WTC11 (cell line): Measurements from ENCODE around the gene CNPY4. TPM values are rescaled to one million over a fixed set of nuclear protein-coding genes. Genes with fewer than 3 reads are reported as not detected.

Experiments used
- ATAC-seq: fragments of 200-7000 bp; cut with Tn5 transposase; 2 replicates; pipeline ENCODE4 v1.10.0; 2021; ENCODE audit warnings: mild to moderate bottlenecking, moderate library complexity
- CTCF ChIA-PET: fragments of 300-600 bp; sonication (Branson Sonifier 250); formaldehyde crosslinking; loops from one replicate; lab custom pipeline; 2021; ENCODE audit warnings: antibody characterized with exemption; lab: Charles Lee
- POLR2A ChIA-PET: fragments of 350-600 bp; sonication (Branson Sonifier 250); formaldehyde crosslinking; loops from one replicate; lab custom pipeline; 2021; ENCODE audit warnings: antibody characterized with exemption; lab: Charles Lee
- DNase-seq: peaks from one replicate; pipeline ENCODE4 v3.0.0; 2021; ENCODE audit warnings: low spot score
- H3K27ac Mint-ChIP-seq: 2 replicates; pipeline ENCODE4 v1.8.0; 2021; ENCODE audit warnings: mixed read lengths
- H3K27me3 Mint-ChIP-seq: 2 replicates; pipeline ENCODE4 v1.8.0; 2021; ENCODE audit warnings: low read depth, mild to moderate bottlenecking, moderate library complexity, mixed read lengths
- H3K36me3 Mint-ChIP-seq: 2 replicates; pipeline ENCODE4 v1.8.0; 2021; ENCODE audit warnings: mixed read lengths
- H3K4me1 Mint-ChIP-seq: 2 replicates; pipeline ENCODE4 v1.8.0; 2022; ENCODE audit warnings: mixed read lengths
- H3K4me3 Mint-ChIP-seq: 2 replicates; pipeline ENCODE4 v1.8.0; 2021; ENCODE audit warnings: mild to moderate bottlenecking, moderate library complexity, mixed read lengths
- H3K9me3 Mint-ChIP-seq: 2 replicates; pipeline ENCODE4 v1.8.0; 2021; ENCODE audit warnings: mixed read lengths
- ATF2 ChIP-seq: sonication (generic); formaldehyde crosslinking; IDR thresholded peaks from 2 replicates; pipeline ENCODE4 v1.8.1; 2022; ENCODE audit warnings: low read depth, missing genetic modification reagents, borderline replicate concordance
- CBFB ChIP-seq: sonication (generic); formaldehyde crosslinking; IDR thresholded peaks from 2 replicates; pipeline ENCODE4 v1.8.1; 2022; ENCODE audit warnings: mild to moderate bottlenecking, low read depth, missing genetic modification reagents
- CREB1 ChIP-seq: sonication (generic); formaldehyde crosslinking; IDR thresholded peaks from 2 replicates; pipeline ENCODE4 v1.8.0; 2023; ENCODE audit warnings: mild to moderate bottlenecking, missing genetic modification reagents
- E2F1 ChIP-seq: sonication (generic); formaldehyde crosslinking; IDR thresholded peaks from 2 replicates; pipeline ENCODE4 v1.8.0; 2022; ENCODE audit warnings: mild to moderate bottlenecking, missing genetic modification reagents
- E2F5 ChIP-seq: sonication (generic); formaldehyde crosslinking; IDR thresholded peaks from 2 replicates; pipeline ENCODE4 v1.8.1; 2022; ENCODE audit warnings: mild to moderate bottlenecking, moderate library complexity, missing genetic modification reagents
- ESRRA ChIP-seq: sonication (generic); formaldehyde crosslinking; IDR thresholded peaks from 2 replicates; pipeline ENCODE4 v1.8.1; 2022; ENCODE audit warnings: mild to moderate bottlenecking, missing genetic modification reagents, borderline replicate concordance
- FOXJ3 ChIP-seq: sonication (generic); formaldehyde crosslinking; IDR thresholded peaks from 2 replicates; pipeline ENCODE4 v1.9.0; 2021; ENCODE audit warnings: missing genetic modification reagents, mild to moderate bottlenecking, borderline replicate concordance
- HMGA2 ChIP-seq: fragments of 250-450 bp; sonication (Bioruptor Pico); IDR thresholded peaks from 2 replicates; pipeline ENCODE4 v1.4.0; 2021; ENCODE audit warnings: mild to moderate bottlenecking, moderate library complexity
- IRF1 ChIP-seq: sonication (generic); formaldehyde crosslinking; IDR thresholded peaks from 2 replicates; pipeline ENCODE4 v1.8.0; 2023; ENCODE audit warnings: missing genetic modification reagents
- MAX ChIP-seq: sonication (generic); formaldehyde crosslinking; IDR thresholded peaks from 2 replicates; pipeline ENCODE4 v1.8.0; 2022; ENCODE audit warnings: mild to moderate bottlenecking, missing genetic modification reagents
- NFATC4 ChIP-seq: fragments of 250-450 bp; sonication (Bioruptor Pico); IDR thresholded peaks from 2 replicates; pipeline ENCODE4 v1.9.0; 2021; ENCODE audit warnings: mild to moderate bottlenecking
- NFYB ChIP-seq: sonication (generic); formaldehyde crosslinking; conservative IDR thresholded peaks from 2 replicates; pipeline ENCODE4 v1.8.0; 2022; ENCODE audit warnings: low read depth, missing genetic modification reagents
- NR2C2 ChIP-seq: sonication (generic); formaldehyde crosslinking; IDR thresholded peaks from 2 replicates; pipeline ENCODE4 v1.8.0; 2022; ENCODE audit warnings: mild to moderate bottlenecking, missing genetic modification reagents
- NR3C1 ChIP-seq: sonication (generic); formaldehyde crosslinking; conservative IDR thresholded peaks from 2 replicates; pipeline ENCODE4 v1.8.1; 2023; ENCODE audit warnings: low read depth, mild to moderate bottlenecking, missing genetic modification reagents
- PRRX2 ChIP-seq: fragments of 250-450 bp; sonication (Bioruptor Pico); IDR thresholded peaks from 2 replicates; pipeline ENCODE4 v1.8.0; 2021; ENCODE audit warnings: mild to moderate bottlenecking
- RELA ChIP-seq: sonication (generic); formaldehyde crosslinking; IDR thresholded peaks from 2 replicates; pipeline ENCODE4 v1.8.1; 2022; ENCODE audit warnings: missing genetic modification reagents, mild to moderate bottlenecking, borderline replicate concordance
- SP1 ChIP-seq: sonication (generic); formaldehyde crosslinking; conservative IDR thresholded peaks from 2 replicates; pipeline ENCODE4 v1.8.1; 2022; ENCODE audit warnings: missing genetic modification reagents
- TEAD1 ChIP-seq: sonication (generic); formaldehyde crosslinking; IDR thresholded peaks from 2 replicates; pipeline ENCODE4 v1.8.0; 2022; ENCODE audit warnings: mild to moderate bottlenecking, missing genetic modification reagents
- ZBTB43 ChIP-seq: sonication (generic); formaldehyde crosslinking; IDR thresholded peaks from 2 replicates; pipeline ENCODE4 v1.8.1; 2023; ENCODE audit warnings: mild to moderate bottlenecking, missing genetic modification reagents
- ZNF263 ChIP-seq: sonication (generic); formaldehyde crosslinking; IDR thresholded peaks from 2 replicates; pipeline ENCODE4 v1.8.1; 2022; ENCODE audit warnings: low read depth, mild to moderate bottlenecking, moderate library complexity, missing genetic modification reagents
- ZNF317 ChIP-seq: sonication (generic); formaldehyde crosslinking; IDR thresholded peaks from 2 replicates; pipeline ENCODE4 v1.8.1; 2023; ENCODE audit warnings: low read depth, mild to moderate bottlenecking, moderate library complexity, missing genetic modification reagents, borderline replicate concordance
- ZNF416 ChIP-seq: fragments of 250-450 bp; sonication (Bioruptor Pico); IDR thresholded peaks from 2 replicates; pipeline ENCODE4 v1.9.0; 2021; ENCODE audit warnings: mild to moderate bottlenecking, inconsistent platforms
- ZNF423 ChIP-seq: fragments of 250-450 bp; sonication (Bioruptor Pico); IDR thresholded peaks from 2 replicates; pipeline ENCODE4 v2.1.2; 2022; ENCODE audit warnings: mild to moderate bottlenecking, moderate library complexity
- total RNA-seq: library from RNA; stranded (reverse); gene quantifications from 3 replicates; pipeline ENCODE4 v1.2.3, GENCODE V29; 2021
- TF ChIP-seq, protein P1 (sequence below): sonication (generic); formaldehyde crosslinking; IDR thresholded peaks from 2 replicates; pipeline ENCODE4 v1.8.1; 2023; ENCODE audit warnings: mild to moderate bottlenecking, missing genetic modification reagents, borderline replicate concordance
- TF ChIP-seq, protein P2 (sequence below): sonication (generic); formaldehyde crosslinking; IDR thresholded peaks from 2 replicates; pipeline ENCODE4 v1.8.1; 2023; ENCODE audit warnings: mild to moderate bottlenecking, missing genetic modification reagents, moderate library complexity

Gene CNPY4
- total RNA-seq, 1 experiment from 2014 or later, result 15.1 TPM

DNA sequence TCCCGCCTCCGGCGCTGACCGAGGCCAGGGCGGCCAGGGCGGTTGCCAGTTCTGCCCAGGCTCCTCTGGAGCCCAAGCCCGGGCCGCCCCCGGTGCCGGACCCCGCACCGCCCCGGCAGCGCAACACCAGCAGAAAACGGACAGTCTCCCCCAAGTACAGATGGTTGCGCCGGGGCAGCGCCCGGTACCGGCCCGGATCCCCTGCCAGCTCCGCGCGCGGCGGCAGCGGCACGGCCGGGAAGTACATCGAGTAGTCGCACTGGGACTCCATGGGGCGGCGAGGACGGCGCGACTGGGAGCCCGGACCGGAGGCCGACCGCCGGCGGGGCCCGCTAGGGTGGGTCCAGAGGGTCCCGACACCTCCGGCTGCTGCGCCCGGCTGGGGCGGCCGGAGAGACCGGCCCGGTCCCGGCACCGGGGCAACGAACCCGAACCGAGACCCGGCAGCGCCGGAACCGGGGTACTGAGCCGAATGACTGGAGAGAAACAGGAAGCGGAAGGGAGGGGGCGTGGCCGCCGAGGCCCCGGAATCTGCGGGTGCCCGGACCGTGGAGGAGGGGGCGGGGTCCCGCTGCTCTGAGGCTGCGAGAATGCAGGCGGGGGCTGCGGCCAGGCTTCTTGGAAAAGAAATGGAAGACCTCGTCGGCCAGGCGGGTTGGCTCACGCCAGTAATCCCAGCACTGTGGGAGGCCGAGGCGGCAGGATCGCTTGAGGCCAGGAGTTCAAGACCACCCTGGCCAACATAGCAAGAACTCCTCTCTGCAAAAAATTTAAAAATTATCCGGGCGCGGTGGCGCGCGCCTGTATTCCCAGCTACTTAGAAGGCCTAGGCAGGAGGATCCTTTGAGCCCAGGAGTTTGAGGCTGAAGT is 39.0 kb downstream of the CNPY4 start, which contains the start of gene TRAPPC14 (continued):
- TF ChIP-seq NFYB (CRISPR knock-in tag), result no peak
- no peak; the same call in 1 of the 2 replicates for TF ChIP-seq RELA (CRISPR knock-in tag)
- TF ChIP-seq TEAD1, result peak; percentile 80; the same call in 1 of the 2 replicates
- TF ChIP-seq ZNF317 (CRISPR knock-in tag), result no peak
- no peak for TF ChIP-seq NFATC4
- no peak for TF ChIP-seq ZNF423 (CRISPR knock-in tag)
- TF ChIP-seq CBFB, result no peak
- TF ChIP-seq ZNF263 (CRISPR knock-in tag), result no peak

DNA sequence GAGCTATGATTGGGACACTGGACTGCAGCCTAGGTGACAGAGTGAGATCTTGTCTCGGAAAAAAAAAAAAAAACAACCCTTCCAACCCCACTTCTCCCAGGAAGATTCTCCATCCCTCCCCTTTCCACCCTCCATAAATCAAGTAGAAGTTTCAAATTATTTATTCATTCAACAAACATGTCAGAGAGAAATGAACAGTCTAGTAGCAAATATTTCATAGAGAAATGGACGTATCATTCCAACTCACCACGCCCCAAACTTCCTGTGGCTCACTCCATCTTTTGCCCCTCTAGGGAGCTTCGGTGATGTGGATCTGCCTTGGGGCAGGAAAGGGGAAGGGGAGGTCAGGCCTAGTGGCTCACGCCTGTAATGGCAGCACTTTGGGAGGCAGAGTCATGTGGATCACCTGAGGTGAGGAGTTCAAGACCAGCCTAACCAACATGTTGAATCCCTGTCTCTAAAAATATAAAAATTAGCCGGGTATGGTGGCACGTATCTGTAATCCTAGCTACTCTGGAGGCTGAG is 39.7 kb downstream of the CNPY4 start:
- peak; percentile 39 for DNase-seq
- Mint-ChIP-seq H3K4me1 (peaks cover 32% of the 10 kb centered on the region), H3K27ac (peak overlapping the region; percentile 54), H3K4me3 (peak overlapping the region; percentile 75), H3K27me3 (no peaks in the 10 kb centered on the region)
- POLR2A ChIA-PET, result interaction anchor here (0.6 to 1.3 kb wide), 2 partner anchors 9 to 10 kb away, joined by 3 to 5 read pairs; partner anchors contain the start of genes GAL3ST4 and LAMTOR4
- TF ChIP-seq HMGA2 (CRISPR knock-in tag) (no peak), ZNF416 (CRISPR knock-in tag) (no peak), FOXJ3 (CRISPR knock-in tag) (no peak), ESRRA (no peak), ZBTB43 (no peak), ATF2 (CRISPR knock-in tag) (no peak), E2F5 (no peak), ZNF423 (CRISPR knock-in tag) (no peak), E2F1 (CRISPR knock-in tag) (no peak), CREB1 (no peak), SP1 (CRISPR knock-in tag) (no peak), PRRX2 (no peak), NR2C2 (CRISPR knock-in tag) (no peak), CBFB (no peak), IRF1 (CRISPR knock-in tag) (no peak), NR3C1 (no peak), MAX (no peak)
- TF ChIP-seq, protein P1, sequence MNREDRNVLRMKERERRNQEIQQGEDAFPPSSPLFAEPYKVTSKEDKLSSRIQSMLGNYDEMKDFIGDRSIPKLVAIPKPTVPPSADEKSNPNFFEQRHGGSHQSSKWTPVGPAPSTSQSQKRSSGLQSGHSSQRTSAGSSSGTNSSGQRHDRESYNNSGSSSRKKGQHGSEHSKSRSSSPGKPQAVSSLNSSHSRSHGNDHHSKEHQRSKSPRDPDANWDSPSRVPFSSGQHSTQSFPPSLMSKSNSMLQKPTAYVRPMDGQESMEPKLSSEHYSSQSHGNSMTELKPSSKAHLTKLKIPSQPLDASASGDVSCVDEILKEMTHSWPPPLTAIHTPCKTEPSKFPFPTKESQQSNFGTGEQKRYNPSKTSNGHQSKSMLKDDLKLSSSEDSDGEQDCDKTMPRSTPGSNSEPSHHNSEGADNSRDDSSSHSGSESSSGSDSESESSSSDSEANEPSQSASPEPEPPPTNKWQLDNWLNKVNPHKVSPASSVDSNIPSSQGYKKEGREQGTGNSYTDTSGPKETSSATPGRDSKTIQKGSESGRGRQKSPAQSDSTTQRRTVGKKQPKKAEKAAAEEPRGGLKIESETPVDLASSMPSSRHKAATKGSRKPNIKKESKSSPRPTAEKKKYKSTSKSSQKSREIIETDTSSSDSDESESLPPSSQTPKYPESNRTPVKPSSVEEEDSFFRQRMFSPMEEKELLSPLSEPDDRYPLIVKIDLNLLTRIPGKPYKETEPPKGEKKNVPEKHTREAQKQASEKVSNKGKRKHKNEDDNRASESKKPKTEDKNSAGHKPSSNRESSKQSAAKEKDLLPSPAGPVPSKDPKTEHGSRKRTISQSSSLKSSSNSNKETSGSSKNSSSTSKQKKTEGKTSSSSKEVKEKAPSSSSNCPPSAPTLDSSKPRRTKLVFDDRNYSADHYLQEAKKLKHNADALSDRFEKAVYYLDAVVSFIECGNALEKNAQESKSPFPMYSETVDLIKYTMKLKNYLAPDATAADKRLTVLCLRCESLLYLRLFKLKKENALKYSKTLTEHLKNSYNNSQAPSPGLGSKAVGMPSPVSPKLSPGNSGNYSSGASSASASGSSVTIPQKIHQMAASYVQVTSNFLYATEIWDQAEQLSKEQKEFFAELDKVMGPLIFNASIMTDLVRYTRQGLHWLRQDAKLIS (CRISPR knock-in tag), result no peak
- TF ChIP-seq, protein P2, sequence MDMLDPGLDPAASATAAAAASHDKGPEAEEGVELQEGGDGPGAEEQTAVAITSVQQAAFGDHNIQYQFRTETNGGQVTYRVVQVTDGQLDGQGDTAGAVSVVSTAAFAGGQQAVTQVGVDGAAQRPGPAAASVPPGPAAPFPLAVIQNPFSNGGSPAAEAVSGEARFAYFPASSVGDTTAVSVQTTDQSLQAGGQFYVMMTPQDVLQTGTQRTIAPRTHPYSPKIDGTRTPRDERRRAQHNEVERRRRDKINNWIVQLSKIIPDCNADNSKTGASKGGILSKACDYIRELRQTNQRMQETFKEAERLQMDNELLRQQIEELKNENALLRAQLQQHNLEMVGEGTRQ (CRISPR knock-in tag), result no peak
- TF ChIP-seq, all 79 proteins: peak for 0
- CTCF ChIA-PET, result interaction anchor here (1.0 to 2.5 kb wide), 5 partner anchors 10 to 58 kb away, joined by 4 to 14 read pairs (median 4); partner anchors contain the start of gene GAL3ST4
- H3K9me3 Mint-ChIP-seq, result no peaks in the 10 kb centered on the region
- H3K36me3 Mint-ChIP-seq, result peaks cover 12% of the 10 kb centered on the region
- ATAC-seq, result no peak
